Activated naive CD4-positive, alpha-beta T cell treated with anti-CD3 and anti-CD28 coated beads, Interleukin-2, amount 50 U/mL, for 16 hours (primary cell): ENCODE measurements around the gene ECHDC1.
"Not testable (repeated sequence)": the region's sequence is repeated elsewhere in the genome, so short reads cannot be mapped to it uniquely, and the experiment has no call there.

Experiments used
- DNase-seq: peaks from one replicate; pipeline ENCODE4 v3.0.0-alpha.2; 2020

Gene ECHDC1

GRCh38 chr6:127341471-127342202, 1.8 kb downstream of the ECHDC1 start:
- DNase-seq, result no peak

DNA sequence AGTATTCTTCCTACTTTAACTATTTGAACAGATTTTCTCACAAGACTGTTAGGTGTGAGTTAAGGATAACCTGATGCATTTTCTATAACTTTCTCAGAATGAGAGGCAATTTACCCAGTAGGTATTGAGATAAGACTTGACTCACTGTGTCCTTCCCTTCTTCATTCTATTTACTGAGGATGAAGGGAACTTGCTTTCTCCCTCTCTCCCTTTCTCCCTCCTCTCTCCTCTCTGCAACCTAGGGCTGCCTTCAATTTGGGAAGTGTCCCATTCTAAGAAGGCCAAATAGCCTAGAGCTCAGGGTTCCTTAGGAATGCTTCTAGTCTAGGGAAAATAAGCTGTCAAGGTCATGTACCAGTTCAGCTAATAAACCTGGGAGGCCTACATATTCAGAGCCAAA, 3.2 kb downstream of the ECHDC1 start:
- DNase-seq, result no peak

DNA sequence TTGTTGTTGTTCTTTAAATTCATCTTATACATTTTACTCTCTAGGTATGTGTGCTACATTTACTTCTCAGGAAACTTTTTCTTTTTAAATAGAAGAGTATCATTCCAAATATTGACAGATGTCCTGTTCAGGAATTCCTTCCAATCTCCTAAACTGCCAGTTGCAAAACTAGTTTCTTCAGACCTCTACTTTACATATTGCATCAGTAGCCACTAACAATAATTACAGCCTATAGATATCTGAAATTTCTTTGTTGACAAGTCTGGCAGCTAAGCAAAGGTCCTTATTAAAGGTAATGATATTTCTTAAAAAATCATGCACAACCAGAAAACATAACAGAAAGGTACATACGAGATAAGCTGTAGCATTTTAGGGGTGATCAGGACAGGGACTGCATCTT, 4.5 kb downstream of the ECHDC1 start:
- no peak for DNase-seq

GRCh38 chr6:127332383-127332961, 10.9 kb downstream of the ECHDC1 start:
- no peak for DNase-seq

GRCh38 chr6:127331256-127331655, 12.2 kb downstream of the ECHDC1 start:
- DNase-seq, result not testable (repeated sequence)

DNA sequence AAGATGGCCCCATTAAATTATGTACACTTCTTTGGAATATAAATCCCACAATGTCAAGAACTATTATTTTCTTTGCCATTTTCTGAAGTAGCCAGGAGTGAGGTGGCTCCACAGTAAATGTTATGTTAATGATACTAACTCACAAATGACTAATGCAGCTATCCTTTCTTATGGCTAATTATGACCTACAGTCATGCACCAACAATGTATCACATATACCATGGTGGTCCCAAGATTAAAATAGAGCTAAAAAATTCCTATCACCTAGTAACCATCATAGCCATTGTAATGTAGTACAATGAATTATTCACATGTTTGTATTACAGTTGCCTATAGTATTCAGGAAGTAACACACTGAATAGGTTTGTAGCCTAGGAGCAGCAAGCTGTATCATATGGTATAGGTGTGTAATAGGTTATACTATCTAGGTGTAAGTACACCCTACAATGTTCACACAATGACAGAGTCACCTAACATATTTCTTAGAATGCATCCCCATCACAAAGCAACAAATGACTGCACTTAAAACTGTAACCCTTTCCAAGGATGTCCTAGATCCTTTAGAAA, 15.3 kb downstream of the ECHDC1 start:
- no peak for DNase-seq

- no peak for DNase-seq
Observed at GRCh38 chr6:127319686-127320085, 23.7 kb downstream of the ECHDC1 start.

GRCh38 chr6:127317388-127318128, 25.9 kb downstream of the ECHDC1 start:
- DNase-seq, result no peak

GRCh38 chr6:127305741-127306140, 37.7 kb downstream of the ECHDC1 start:
- DNase-seq, result no peak

DNA sequence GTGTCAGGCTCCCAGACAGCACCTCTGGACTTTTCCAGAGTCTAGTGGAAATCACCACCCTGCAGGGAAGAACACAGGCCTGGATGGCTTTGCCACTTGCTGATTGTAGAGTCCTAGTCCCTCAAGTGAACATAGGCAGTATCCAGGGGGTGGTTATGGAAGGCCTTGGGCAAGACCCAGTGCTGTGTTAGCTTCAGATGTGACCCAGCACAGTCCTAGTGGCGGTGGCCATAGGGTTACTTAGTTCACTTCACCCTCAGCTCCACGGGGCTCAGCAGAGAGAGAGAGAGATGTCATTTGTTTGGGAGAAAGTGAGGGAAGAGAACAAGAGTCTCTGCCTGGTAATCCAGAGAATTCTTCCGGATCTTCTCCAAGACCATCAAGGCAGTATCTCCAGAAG, 39.5 kb downstream of the ECHDC1 start:
- DNase-seq, result no peak

DNA sequence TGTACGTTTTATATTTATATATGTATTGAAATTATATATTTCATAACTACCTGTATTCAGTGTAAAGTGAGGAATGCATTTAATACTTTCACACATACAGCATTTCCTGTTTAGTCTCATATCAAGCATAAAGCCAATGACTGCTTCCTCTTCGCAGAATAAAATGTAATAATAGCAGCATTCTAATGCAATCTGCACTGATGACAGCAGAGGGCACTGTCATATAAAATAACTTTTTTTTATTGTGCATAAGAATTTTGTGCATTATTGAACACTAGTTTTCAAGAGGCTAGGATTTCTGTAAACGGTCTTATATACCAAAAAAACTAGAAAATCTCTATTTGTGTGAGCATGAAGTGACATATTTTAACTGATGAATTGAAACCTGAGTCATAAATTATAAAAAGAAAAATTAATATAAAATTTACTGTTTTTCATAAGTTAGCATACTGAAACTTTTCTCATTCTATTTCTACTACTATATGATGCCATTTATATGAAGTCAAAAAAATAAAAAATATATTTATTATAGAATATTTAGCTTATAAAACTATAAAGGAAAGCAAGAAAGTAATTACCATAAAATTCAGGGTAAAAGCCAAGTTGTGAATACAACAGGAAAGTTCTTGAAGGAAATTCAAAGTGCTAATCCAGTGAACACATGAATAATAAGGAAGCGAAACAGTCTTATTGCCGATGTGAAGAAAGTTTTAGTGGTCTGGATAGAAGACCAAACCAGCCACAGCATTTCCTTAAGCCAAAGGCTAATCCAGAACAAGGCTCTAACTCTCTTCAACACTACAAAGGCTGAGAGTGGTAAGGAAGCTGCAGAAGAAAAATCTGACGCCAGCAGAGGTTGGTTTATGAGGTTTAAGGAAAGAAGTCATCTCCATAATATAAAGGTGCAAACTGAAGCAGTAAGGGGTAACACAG, 40.4 kb downstream of the ECHDC1 start:
- peak; percentile 42 for DNase-seq

GRCh38 chr6:127301199-127301700, 42.2 kb downstream of the ECHDC1 start:
- no peak for DNase-seq

- DNase-seq, result no peak
Observed at GRCh38 chr6:127300411-127300810, 43.0 kb downstream of the ECHDC1 start.

- DNase-seq, result no peak
Observed at GRCh38 chr6:127299522-127300240, 43.7 kb downstream of the ECHDC1 start.

DNA sequence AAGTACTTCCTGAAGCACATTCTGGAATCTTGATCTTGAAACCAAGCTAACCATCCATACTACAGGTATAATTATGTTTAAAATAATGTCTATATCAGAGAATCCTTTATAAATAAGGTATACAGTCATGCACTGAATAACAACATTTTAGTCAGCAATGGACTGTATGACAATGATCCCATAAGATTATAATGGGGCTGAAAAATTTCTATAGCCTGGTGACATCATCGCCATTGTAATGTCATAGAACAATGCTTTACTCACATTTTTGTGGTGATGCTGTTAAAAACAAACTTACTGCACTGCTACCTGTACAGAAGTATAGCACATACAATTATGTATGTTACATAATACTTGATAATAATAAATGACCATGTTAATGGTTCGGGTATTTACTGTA, 44.9 kb downstream of the ECHDC1 start:
- DNase-seq, result no peak

- no peak for DNase-seq
Observed at GRCh38 chr6:127297502-127298070, 45.8 kb downstream of the ECHDC1 start.

- DNase-seq, result no peak
Observed at GRCh38 chr6:127291495-127291894, 51.9 kb downstream of the ECHDC1 start.

DNA sequence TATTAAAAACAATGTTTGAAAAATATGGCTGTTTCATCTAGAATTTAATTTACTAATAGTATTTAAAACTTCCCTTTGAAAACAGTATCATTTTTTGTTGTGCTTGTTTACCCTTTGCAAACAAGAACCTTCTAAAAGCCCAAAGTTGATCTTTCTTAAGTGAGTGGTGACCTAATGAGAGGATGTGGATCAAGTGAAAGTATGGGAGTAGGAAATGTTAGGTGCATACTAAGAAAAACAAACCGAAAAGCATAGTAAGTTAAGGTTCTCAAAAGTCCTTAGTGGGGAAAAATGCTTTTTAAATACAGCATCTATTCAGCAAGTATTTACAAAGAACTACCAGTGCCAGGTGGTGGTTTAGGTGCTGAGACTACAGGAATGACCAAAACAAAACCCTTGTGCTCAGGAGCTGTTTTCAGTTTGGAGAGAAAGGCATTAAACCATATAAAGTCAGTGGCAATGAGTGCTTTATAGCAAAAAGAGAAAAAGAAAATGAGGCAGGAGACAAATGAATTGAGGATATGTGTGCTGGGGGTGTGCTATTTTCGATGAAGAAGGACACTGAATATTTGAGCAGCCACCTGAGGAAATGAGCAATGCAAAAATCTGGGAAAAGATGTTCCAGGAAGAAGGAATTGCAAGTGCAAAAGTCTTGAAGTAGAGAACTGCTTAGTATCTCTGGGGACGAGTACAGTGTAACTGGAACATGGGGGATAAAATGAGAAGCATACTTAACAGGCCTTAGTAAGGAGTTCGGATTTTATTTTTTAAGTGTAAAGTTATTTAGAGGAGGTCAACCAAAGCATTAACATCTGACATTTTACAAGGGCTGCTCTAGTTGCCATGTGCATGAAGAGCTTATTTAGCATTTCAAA, 52.8 kb downstream of the ECHDC1 start:
- DNase-seq, result no peak

GRCh38 chr6:127289934-127290333, 53.5 kb downstream of the ECHDC1 start:
- DNase-seq, result no peak

DNA sequence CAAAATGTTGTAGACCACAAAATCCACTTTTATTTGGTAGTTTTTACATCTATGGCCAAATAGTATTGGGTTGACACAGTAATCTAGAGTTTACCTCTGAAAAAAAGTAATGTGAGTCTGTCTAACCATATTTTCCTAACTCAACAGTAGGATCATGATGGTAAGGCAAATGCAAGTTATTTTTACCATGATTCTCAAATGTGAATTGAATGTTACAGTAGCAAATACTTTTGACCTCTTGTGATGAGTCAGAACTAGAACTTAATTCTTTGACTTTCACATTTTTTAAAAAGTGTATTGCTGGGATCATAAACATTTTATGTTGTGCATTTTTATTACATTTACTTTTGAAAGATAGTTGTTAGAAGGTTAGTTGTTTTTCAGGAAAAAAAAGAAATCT, 54.7 kb downstream of the ECHDC1 start:
- no peak for DNase-seq
